NCI-H2227 (cell line): ENCODE measurements around the gene STOML3.

Source experiments
- DNase-seq: peaks from one replicate; lab custom pipeline; 2025; ENCODE audit not compliant: unreplicated experiment; lab: John Stamatoyannopoulos, UW

Gene STOML3

GRCh38 chr13:38993381-38993780 is 2.8 kb upstream of the STOML3 start:
- no peak for DNase-seq

- DNase-seq: no peak
Observed at GRCh38 chr13:38981096-38981495, 9.5 kb downstream of the STOML3 start.

DNA sequence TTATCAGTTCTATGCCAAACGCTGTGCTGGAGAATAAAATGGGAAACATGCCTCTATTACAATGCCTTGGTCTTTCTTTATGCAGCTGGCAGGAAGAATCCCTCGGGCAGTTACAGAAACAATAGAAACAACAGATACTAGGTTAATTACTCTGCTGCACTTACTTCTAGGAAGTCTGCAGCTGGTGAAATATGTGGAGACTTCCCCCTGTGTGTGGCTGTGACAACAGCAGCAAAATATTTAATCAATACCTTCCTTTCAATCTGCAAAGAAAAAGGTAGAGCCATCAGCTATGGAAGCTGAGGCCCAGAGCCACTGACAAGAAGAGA is 9.9 kb downstream of the STOML3 start:
- no peak for DNase-seq

GRCh38 chr13:38979891-38980749 is 10.5 kb downstream of the STOML3 start:
- peak; percentile 37 for DNase-seq

DNA sequence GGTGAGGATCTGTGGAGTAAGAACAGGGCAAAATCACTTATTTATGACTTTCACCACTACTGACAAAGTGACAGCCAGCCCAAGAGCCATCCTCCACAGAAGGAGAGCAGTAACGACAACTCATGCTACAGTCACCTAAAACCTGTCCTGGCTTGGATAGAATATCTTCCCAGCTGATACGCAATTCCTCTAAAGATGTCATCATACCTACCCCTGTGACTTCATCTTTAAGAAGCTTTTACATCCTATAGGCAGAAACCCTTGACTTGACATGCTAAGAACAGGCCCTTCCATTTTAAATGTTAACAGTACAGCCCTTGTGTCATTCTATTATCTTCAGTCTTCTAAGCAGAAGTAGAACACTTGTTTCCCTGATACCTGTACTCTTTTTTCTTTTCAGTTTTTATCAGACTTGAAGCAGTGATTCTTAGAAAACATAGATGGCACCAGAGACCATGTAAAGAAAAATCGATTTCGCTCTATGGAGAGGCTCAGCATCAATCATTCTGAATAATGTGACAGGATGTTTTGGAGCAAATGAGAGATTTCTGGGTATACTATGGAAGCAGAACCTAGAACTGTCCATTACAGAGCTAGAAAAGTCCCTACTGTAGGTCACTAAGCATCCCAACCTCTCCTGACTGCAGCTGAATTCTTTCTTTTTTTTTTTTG is 20.1 kb downstream of the STOML3 start:
- peak; percentile 6 for DNase-seq

GRCh38 chr13:38969187-38969586 is 21.4 kb downstream of the STOML3 start:
- DNase-seq: no peak

DNA sequence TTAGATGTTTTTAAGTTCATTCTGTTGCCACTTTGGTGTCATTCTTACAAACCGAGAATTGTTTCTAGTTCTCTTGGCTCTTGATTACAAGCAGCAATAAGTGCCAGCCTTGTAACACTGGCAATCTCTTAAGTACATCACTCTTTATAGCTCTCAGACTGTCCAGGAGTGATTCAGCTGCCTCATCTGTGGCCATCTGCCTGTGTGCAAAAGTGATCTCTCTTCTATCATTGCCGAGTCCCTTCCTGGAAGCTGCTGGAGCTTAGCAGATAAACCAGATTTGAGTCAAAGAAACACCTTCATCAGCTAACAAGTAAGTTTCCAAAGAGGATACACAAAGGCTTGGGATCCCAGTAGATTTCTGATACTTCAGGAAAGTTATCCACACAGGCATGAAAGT is 23.2 kb downstream of the STOML3 start:
- DNase-seq: no peak

GRCh38 chr13:38965281-38965680 is 25.4 kb downstream of the STOML3 start:
- DNase-seq: no peak

GRCh38 chr13:38960175-38960574 is 30.5 kb downstream of the STOML3 start:
- DNase-seq: no peak

DNA sequence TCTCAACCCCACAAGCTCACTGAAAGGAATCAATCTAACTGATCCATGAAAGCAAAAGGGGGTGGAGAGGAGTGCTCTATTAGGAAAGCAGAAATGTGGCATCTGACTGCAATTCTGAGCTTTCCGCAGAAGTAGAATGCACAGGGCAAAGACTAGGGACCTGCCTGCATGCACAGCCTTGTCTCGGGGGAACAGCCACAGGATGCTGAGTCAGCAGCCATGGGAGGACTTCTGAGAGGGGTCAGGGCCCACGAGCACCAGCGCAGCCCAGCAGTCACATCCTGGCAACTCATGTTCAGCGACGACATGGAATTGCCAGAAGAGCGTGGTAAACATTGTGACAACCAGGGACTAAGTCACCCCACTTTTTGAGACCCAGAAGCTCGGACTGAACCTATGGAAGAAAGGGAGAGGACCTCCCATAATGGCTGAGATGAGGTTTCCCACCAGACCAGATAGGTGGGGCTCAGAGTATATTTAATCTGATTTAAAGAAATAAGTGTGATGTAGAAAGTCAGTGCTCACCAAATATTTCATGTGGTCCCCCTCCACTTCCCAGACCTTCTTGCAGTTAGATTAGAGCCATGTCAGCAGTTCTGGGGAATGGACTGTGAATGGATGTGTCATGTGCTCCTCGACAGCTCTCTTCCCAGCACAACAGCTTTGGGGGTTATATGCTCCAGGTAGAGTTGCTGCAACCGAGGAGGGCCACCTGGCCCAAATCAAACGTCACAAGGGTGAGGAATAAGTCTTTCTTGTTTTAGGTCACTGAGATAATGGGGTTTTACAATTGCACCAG is 32.6 kb downstream of the STOML3 start:
- no peak for DNase-seq

- no peak for DNase-seq
Observed at GRCh38 chr13:38954844-38955243, 35.8 kb downstream of the STOML3 start.

- no peak for DNase-seq
Observed at GRCh38 chr13:38954291-38954690, 36.3 kb downstream of the STOML3 start.

DNA sequence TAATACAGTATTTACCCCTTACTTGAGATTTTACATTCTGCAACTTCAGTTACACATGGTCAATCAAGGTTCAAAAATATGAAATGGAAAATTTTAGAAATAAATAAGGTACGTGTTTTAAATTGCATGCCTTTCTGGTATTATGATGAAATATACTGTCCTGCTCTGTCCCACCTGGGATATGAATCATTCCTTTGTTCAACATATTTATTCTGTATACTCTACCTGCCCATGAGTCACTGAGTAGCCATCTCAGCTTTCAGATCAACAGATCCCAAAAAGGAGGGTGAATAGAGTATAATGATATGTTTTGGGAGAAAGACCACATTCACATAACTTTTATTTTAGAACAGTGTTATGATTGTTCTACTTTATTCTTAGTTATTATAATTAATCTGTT is 37.8 kb downstream of the STOML3 start:
- DNase-seq: no peak

DNA sequence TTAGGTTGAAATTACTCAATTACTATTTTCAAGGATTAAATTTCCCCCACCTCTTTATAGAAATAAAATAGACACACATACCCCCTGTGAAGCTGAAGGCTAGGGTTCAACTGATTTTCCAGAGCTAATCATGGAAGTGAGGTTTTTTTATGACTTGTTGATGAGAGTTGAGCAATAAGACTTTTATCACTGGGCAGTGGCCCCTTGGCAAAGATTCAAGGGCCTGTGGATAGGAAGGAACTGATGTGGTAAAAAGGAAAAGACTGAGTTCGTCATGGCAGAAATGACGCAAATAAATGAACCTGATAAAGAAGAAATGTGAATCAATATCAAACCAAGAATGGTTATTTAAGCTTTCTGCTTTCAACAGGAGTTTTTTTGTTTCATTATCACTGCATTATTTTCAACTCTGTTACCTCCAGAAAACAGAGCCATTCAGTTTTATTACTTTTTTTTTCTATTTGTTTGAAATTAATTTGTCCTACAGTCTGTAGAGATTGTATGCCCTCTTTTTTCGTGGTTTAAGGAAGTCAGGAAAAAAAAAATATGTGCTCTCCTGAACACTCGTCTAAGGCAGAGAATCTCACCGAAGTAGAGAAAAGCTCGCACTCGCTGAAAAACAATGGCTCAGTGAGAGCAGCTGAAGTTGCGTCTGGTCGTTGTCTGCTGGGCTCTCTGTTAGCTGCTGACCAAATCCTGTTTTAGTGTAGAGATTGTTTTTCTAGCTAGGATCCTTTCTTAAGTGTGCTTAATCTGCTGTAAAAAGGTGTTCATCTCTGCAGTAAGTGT is 38.9 kb downstream of the STOML3 start:
- no peak for DNase-seq

- no peak for DNase-seq
Observed at GRCh38 chr13:38950987-38951386, 39.6 kb downstream of the STOML3 start.

GRCh38 chr13:38947054-38947453 is 43.6 kb downstream of the STOML3 start:
- no peak for DNase-seq

DNA sequence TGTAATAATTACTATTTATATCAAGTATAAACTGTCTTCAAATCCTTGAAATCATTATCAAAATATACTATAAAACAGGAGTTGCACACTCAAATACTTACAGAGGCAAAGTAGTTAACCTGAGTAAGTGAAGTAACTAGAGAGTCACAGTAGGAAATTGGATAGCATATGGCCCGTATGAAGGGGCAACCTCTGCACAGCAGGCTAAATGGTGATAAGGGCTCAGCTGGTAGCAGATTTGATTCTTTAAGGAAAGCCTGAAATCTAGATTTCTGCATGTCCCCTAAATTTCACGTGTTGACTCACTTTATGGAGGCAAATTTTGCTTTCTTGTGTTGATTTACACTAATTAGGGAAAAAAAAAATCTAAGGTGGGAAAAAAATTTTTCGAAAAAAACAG is 46.4 kb downstream of the STOML3 start:
- no peak for DNase-seq

DNA sequence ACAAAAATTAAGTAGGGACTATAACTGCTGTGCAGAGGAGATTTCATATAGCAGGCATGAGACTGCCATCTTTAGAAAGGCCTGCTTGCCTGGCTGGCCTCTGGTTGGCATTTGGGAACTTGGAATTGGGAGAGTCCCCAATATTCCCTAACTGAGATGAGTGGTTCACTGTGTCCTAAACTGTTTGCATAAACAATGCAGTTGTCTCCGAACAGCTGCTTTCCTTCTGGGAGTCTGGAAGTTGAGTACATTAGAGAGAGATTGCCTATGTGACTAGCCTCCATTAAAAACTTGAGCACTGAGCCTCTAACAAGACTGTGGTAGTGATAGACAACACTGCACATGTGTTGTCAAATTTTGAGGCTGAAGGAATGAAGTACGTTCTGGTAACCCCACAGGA is 47.4 kb downstream of the STOML3 start:
- DNase-seq: no peak

GRCh38 chr13:38941353-38941945 is 49.2 kb downstream of the STOML3 start:
- no peak for DNase-seq

DNA sequence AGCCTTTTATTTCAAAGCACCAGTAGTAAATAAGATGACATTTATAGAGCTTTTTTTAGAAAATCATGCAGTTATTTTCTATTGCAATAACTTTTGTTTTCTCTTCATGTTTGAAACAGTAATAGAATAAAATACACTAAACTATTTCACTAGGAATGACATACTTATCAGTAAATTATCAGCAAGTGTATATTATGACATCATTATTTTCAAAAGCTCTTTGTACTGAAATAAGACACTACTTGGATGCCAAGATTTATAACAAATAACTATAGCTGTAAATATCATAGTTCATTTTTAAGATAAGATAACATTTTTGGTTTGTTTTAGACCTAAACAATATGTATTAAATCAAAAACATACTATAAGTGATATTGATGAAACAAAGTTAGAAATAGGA is 56.8 kb downstream of the STOML3 start:
- no peak for DNase-seq

GRCh38 chr13:38922170-38922569 is 68.5 kb downstream of the STOML3 start:
- no peak for DNase-seq
